H4 (cell line): ENCODE results near the gene NREP. TPM values are rescaled to one million over a fixed set of nuclear protein-coding genes. Genes with fewer than 3 reads are reported as not detected.

Experiments
- DNase-seq: peaks from one replicate; pipeline ENCODE4 v3.0.0-alpha.2; 2015; ENCODE audit warnings: low spot score
- total RNA-seq: library from RNA; depleted of rRNA; stranded (reverse); fragments of >200 nt; shearing (Covaris generic); gene quantifications from 2 replicates; pipeline ENCODE4 v1.2.3, GENCODE V29; 2014; rRNA removed

Gene NREP, protein sequence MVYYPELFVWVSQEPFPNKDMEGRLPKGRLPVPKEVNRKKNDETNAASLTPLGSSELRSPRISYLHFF
- total RNA-seq = 157 and 187 TPM in 2 replicates

DNA sequence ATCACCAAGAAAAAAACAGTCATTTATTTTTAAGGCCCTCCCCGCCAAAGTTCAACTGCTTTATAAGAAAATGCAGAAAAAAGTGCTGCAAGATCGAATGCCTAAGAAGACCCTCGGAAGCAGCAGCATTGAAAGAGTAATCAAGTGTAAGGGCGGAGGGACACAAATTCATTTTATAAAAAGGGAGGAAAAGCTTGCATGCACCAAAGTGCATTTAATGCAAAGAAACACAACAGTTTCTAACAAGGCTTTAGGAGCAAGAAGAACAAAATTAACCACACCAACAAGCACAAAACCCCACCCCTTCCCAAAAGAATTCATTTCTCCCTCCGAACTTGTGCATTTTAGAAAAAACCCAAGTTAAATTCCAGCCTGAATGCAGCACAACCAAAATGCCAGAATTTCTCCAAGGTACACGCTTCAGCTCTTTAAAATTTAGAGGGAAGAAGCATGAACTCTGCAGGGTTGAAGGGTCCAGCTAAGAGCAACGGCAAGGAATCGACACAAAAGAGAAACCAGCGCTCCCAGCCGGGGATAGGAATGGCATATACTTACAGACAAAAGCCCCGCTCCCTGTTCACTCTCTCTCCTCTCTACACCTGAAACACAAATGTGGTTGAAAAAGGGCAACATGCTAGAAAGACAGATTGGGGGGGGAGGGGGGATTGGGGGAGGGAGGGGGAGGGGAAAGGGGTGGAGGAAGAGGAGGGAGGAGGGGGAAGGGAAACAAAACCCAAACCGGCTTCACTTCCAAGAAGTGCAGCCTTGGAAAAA, at the start of gene NREP:
TSS of gene NREP (minus strand) at position 614 of the 774 bp plus-strand sequence. CDS start 1,422 bp downstream, outside the sequence.
- DNase-seq = no peak

DNA sequence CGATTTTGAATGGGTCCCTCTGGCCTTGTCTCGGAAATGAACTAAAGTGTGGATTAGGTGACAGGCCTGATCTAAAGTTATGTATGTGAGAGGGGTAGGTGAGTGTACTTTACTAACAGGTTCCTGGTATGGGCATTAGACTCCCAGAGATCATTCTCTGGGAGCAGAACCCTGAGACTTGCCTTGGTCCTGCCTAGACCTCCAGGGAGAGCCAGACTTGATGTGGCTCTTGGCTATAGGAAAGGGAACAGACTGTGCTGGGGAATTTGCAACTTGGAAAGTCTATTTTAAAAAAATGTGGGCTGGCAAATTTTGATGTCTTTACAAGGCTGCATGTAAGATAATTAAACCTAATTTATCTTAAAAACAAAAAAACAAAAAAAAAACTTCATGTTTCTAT, 49.8 kb upstream of the NREP start:
- DNase-seq = no peak

DNA sequence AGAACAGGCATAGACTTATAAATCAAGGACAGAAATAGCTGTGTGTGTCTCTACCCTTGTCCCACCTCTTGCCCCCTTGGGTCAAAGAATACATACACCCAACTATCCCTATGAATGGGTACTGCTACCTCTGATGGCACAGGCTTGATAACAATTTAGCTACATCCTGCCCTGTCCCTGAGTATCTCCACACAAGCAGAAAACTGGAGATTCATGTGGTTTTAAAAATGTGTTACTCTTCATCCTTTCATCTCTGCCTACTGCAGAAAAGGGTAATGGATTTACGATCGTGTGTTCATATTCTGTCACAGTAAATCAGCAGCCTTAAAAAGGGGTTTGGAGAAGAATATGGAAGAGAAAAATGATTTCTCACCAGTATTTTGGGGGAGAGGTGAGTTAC, 49.2 kb upstream of the NREP start:
- DNase-seq = no peak

DNA sequence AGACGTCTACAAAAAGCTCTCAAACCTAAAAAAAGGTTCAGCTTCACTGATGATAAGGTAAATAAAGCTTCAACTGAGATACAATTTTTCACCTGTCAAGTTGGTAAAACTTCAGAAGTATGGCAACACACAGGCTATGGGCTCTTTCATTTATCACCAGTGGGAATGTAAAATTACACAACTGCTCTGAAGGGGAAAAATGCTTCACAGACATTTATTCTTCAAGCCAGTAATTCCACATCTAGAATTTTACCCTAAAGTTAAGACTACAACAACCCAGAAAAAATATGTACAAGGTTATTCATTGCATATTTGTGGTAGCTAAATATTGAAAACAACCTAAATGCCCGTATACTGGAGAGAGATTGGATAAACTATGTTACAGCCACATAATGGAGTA, 48.1 kb upstream of the NREP start:
- DNase-seq = no peak

DNA sequence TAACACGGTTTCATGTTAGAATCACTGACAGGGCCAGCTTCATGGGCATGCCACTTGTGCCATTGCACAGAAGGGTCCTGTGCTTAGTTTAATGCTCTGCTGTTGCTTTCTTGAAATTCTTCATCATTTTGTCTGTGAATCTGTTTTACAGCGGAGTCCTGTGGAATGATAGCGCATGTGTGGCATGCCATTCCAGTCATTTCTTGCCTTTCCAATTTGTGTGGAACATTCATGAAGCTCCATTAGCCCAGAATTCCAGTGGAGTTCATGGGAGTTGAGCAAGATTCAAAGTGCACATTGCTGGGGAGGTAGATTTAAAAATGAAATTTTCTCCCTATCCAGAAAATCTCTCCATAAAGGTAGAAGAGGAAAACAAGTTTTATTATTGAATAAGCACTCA, 43.4 kb upstream of the NREP start:
- DNase-seq = no peak

DNA sequence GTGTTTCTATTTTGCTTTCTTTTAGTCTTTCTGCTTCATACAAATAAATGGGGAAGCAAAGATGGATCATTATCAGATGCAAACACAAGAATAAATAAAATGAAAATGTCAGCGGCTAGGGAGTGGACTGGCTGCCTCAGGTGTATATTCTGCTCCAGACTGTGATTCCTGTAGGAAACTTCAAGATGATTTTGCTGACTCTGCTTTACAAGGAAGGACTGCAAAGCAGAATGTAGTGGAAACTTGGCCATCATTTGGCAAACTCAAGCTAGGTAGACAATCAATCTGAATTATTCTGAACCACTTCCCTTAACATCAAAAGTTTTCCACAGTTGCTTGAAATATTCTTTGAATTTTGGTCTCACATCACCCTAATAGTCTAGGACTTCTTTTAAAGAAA, 38.1 kb upstream of the NREP start:
- DNase-seq = no peak

DNA sequence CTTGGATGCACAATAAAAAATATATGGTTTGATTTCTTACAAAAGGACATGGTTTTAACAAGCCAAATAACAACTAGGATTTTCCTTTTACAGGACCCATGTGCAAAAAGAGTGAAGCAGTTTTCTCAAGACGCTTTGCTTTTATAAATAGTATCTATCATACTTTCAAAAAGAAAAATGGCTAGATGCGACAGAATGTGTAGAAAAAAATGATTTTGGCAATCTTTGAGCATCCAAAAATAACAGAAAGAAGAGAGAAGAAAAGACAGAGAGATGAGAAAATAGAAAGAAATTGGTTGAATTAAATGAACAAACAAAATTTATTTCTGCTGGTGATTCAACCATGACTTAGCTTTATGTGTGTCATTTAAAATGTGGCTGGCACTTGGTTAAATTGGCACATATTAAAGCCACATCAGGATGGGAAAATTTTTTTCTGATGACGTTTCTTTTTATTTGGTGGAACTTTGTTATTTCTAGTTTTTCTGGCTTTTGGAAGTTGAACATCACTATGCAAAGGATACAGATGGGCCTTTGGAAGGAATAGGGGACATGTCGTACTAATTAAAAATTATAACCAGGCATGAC, 35.6 kb upstream of the NREP start:
- DNase-seq = peak; percentile 26

DNA sequence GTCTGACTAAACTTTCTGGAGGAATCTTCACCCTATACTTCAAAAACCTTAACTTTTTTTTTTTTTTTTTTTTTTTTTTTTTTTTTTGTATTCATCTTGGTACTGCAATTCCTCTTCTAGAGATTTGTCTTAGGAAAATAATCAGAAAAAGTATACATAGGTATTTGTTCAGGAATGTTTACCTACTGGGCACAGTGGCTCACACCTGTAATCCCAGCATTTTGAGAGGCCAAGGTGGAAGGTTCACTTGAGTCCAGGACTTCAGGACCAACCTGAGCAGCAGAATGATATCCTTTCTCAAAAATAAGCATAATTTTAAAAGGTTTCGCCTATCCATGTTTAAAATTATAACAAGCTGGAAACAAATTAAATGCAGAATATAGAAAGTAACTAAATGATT, 33.3 kb upstream of the NREP start:
- DNase-seq = no peak

DNA sequence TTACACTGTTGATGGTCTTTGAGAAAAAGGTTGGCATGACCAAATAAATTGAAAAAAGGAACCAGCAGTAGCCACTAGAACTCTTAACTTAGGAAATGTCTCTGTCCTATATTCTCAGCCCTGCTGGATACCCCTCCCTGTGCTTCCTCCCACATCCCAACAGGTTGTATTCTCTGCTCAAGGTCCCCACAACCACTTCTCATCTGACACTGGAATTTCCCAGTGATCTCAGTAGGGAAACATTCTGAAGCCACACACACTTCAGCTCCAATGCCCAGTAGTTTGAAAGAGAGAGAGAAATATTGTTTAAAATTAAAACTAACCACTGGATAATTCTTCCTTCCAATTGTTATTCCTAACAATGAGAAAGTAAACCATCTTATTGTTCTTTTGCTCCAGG, 30.0 kb upstream of the NREP start:
- no peak for DNase-seq

DNA sequence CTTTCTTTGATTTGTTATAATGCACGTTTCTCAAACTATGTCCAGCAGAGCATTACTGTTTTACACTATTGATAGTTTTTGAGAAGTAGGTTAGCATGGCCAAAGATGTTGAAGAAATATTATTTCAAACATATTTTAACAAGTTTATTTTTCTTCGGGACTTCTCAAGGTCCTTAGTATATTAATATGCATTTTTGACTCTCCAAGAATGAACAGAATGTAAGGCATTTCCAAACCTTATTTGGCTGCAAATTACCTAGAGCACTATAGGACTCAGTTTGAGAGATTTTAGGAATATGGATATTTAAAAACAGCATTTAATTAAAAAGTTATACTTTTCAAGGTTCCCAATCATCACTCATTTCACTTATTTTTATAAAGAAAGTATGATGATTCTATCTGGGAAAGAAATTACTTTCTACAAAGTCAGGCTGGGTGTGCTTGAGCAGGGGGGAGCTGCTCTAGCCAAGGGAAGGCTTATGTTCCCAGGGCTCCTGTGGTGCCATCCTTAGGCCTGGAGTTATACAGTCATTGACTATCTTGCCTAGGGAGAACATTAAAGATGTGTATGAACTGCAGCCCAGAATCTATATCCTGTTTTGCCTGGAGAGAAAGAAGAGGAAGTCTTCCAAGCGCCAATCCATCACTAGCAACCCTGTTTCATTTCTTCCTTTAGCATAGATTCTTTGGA, 27.6 kb upstream of the NREP start:
- DNase-seq = no peak

DNA sequence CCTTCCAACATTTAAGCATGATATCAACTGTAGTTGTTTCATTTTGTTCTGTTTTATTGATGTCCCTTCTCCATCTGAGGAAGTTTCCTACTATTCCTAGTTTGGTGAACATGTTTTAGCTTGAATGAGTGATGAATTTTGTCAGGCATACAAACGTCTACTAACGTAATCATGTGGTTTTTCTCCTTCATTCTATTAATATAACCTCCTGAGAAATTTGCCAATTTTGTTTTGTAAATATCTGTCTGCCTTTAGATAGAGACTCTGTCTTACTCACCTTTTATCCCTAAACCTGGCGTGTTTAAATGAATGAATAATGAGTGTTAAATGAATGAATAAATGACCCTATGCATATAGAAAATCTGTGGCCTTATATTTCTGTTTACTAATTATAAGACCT, 26.5 kb upstream of the NREP start:
- DNase-seq = no peak

DNA sequence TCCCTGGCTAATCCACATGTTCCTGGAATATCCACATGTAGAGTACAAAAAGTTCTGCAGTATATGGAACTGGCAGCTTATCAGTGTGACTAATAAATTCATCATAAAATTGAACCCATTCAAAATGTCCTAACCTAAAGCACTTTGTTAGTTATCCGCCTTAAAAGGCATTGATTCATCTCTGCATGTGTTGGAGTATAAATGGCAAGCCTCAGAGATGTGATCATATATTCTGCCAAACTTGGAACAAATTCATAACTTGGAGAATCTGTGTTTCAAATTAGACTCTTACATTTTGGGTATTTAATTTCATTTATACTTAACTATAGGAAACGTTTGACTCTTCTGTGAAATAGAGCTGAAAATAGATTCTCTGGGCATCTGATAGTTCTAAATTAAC, 25.2 kb upstream of the NREP start:
- no peak for DNase-seq

DNA sequence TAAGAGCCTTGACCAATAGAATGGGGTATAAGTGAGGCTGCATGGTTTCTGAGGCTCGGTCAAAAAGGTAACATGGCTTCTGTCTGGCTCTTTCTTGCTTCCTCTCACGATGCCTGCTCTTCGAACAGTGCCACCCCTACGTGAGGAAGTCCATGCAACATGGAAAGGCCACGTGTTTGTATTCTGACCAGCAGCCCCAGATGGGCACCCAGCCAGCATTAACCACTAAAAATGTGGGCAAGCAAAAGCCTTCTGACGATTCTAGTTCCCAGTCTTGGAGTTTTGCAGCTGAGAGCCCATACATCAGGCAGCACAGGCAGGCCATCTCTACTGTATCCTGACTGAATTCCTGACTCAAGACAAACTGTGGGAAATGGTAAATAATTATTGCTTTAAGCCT, 24.2 kb upstream of the NREP start:
- peak; percentile 87 for DNase-seq

DNA sequence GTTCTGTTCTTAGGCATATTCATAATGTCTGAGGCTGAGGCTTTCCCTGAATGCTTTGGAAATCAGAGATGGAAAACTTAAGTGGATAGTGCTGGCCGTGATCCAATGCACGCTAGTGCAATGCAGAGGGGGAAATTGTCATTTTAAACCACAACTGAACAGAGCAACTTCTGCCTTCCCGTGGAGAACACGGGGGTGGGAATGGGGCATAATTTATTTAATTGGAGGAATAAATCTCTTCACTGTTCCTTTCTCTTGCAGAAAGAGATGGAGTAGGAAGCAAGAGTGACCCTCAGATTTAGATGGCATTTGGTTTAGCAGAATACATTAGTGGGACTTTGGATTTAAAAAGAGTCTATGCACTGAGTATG, 22.9 kb upstream of the NREP start:
- DNase-seq = peak; percentile 29

DNA sequence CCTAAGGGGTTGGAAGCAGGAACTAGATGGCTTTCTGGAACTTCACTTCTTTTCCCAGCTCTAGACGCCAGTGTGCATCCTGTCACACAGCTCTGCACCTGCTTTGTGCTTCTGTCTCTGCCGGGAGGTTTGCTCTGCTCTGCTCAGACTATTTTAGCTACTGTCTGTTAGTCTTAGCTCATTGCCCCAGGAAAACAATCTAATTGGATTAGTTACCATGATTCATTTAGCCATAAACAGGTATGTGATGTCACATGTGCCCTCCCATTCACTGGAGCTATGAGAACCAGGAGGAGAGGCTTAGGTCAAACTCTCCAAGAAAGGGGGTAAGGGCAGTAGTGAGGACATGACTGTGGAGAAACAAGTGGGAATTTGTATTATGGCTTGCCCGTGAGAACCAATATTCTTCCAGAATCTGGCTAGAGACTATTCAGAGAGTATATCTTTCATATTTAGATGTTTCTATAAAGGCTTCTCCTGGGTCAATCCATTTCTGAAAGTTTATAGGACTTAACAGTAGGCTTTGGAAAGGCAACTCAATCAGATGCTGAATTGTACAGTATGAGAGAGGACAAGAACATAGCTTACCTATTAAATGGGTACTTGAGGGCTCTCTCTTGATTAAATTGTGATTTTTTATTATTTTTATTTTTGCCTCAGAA, 22.4 kb upstream of the NREP start:
- no peak for DNase-seq

DNA sequence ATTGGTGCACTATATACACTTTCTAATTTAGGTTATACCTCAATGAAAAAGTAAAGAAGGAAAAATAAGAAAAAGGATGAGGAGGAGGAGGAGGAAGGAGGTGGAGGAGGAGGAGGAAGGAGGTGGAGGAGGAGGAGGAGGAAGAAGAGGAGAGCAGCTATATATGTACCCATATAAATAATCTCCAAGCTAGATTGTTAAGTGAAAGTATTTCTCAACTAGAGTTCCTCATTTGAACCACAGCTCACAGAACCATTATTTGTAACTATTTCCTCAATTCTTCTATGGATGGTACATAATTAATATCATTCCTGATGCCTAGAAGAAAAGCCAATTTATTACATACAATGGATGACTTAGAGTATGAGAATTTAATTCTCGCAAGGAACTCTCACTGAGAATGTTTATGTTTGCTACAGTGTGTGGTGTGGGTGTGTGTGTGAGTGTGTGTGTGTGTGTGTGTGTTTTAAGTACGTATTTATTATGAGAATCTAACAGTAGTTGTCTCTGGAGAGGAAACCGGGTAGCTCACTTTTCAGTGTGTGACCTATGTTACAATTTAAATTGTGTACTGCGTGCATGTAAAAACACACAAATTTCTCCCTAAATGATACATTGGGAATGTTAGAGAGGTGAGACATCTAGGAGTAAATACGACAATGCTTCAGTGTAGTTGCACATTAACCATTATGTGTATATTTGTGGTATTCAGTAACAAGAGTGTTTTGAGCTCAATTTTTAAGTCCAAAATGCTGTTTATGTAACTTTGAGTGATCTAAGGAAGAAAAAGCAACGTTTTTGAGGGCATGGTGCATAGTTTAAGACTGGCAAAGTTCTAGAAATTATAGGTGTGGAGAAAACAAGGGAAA, 20.2 kb upstream of the NREP start:
- no peak for DNase-seq

DNA sequence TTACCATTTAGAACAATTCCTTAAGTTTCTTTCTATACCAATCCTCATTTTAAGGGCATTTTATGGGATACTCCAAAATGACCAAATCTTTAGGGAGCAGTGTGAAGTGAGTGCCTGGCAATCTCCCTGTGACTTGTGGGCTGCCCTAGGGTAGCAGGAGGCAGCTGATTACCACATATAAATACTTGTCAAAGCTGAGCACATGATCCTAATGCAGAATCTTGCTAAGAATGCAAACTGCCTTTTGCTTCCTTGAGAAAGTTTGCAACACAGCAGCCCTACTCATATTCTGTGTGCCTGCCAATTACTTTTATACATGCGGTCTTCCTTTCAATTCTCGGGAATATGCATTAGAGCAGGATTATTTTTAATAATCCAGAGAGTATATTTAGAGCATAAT, 18.2 kb upstream of the NREP start:
- DNase-seq = peak; percentile 54

DNA sequence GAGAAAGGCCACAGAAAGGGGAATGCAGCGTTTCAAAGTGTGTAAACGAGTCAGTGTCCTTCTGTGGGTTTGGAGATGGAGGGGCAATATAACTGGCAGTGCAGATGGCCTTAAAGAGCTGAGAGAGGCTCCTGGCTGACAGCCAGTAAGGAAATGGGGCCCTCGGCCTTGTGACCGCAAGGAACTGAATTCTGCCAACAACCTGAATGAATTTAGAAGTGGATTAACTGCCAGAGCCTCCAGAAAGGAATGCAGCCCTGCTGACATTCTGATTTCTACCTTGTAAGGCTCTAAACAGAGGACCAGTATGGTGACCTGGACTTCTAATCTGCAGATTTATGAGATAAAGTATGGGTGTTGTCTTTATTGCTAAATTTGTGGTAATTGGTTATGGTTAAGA, 17.5 kb upstream of the NREP start:
- DNase-seq = peak; percentile 89

DNA sequence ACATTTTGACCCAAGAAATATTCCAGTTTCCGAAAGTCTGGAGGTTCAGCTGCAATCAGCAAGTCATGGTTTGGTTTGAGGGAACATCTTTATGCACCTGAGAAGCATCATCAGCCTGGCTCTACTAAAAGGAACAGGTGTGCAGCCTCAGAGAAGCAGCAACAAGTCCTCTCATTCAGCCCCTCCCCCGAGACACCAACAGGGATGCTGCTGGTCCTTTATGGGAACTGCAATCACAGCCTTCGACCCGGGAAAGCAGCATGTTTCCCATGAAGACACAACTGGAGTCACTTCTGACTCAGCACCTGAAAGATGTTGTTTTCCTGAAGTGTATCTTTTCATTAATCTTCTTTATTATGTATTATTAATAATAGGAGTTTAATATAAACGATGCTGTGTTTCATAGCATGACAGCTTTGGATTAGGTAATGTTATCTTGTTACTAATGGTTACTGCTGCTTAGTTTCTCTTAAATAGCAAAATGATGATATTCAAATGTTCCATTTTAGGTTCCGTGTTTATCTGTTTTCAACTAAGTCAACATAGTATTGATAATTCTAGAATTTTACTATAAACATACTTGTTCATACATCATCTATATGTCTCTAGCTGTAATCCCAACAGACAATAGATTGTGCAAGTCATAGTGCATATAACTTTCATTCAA, 15.6 kb upstream of the NREP start:
- peak; percentile 44 for DNase-seq

DNA sequence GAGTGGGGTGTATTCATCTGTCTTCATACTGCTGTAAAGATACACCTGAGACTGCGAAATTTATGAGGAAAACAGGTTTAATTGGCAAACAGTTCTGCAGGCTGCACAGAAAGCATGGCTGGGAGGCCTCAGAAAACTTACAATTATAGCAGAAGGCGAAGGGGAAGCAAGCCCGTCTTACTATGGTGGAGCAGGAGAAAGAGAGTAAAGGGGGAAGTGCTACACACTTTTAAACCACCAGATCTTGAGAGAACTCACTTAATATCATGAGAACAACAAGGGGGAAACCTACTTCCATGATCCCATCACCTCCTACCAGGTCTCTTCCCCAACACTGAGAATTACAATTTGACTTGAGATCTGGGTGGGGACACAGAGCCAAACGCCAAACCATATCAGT, 12.5 kb upstream of the NREP start:
- DNase-seq = no peak
